Calu3 (cell line): ENCODE data around the gene LRRC4. TPM values are rescaled to one million over a fixed set of nuclear protein-coding genes. Genes with fewer than 3 reads are reported as not detected.

Source experiments
- BruUV-seq: library from RNA; stranded (reverse); fragments of 400-500 nt; replicated peaks from 2 replicates; lab custom pipeline; 2021; lab: Mats Ljungman, UMichigan
- CTCF ChIA-PET: fragments of 300-600 bp; sonication (Branson Sonifier 250); formaldehyde crosslinking; loops from one replicate; lab custom pipeline; 2022; ENCODE audit warnings: antibody characterized with exemption; lab: Charles Lee
- DNase-seq: peaks from one replicate; pipeline ENCODE4 v3.0.0; 2022
- H3K27ac Mint-ChIP-seq: one replicate; pipeline ENCODE4 v1.8.0; 2022; ENCODE audit warnings: mixed read lengths; ENCODE audit not compliant: unreplicated experiment
- H3K27me3 Mint-ChIP-seq: one replicate; pipeline ENCODE4 v1.8.0; 2022; ENCODE audit warnings: mixed read lengths; ENCODE audit not compliant: unreplicated experiment
- H3K36me3 Mint-ChIP-seq: one replicate; pipeline ENCODE4 v1.8.0; 2022; ENCODE audit warnings: mild to moderate bottlenecking, moderate library complexity, mixed read lengths; ENCODE audit not compliant: insufficient read depth, unreplicated experiment
- H3K4me1 Mint-ChIP-seq: one replicate; pipeline ENCODE4 v1.8.0; 2022; ENCODE audit warnings: mild to moderate bottlenecking, low read depth, mixed read lengths; ENCODE audit not compliant: unreplicated experiment
- H3K4me3 Mint-ChIP-seq: one replicate; pipeline ENCODE4 v1.8.0; 2022; ENCODE audit warnings: mild to moderate bottlenecking, low read depth, moderate library complexity, mixed read lengths; ENCODE audit not compliant: unreplicated experiment
- H3K9me3 Mint-ChIP-seq: one replicate; pipeline ENCODE4 v1.8.0; 2022; ENCODE audit warnings: low read depth, mixed read lengths; ENCODE audit not compliant: unreplicated experiment
- intact Hi-C: fragments of 100-400 bp; cut with micrococcal nuclease; formaldehyde crosslinking; loops from one replicate; pipeline ENCODE4 v1.10.0; 2022; ENCODE audit not compliant: unreplicated experiment
- total RNA-seq: library from RNA; stranded (reverse); gene quantifications from 2 replicates; pipeline ENCODE4 v1.2.3, GENCODE V29; 2022
- TF ChIP-seq, protein P1 (sequence below): fragments of 200-600 bp; IDR thresholded peaks from one replicate; pipeline ENCODE4 v1.8.0; 2022; ENCODE audit warnings: antibody characterized with exemption; ENCODE audit not compliant: unreplicated experiment

LRRC4 gene
- total RNA-seq, 1 experiment from 2014 or later: not detected

DNA sequence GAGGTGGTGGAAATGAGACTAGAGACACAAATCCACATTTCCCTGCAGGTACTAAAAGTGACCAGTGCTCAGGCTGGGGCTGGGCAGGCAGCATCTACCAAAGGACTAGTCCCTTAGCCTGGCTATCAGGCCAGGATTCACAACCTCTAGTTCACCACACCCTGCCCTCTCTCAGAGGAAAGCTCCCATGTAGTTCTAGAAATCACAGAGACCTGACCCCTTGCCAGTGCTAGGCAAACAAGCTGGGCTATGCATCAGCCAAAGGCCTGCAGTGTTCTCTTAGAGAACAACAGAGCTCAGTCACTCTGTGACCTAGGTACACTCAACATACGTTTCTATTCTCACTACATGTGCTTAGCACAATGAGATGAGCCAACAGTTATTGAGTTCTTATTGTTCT, 26.7 kb upstream of the LRRC4 start:
- Mint-ChIP-seq H3K9me3 (no peaks in the 10 kb centered on the region), H3K27ac (no peak overlapping the region), H3K4me1 (peaks cover 4% of the 10 kb centered on the region), H3K36me3 (no peaks in the 10 kb centered on the region), H3K27me3 (no peaks in the 10 kb centered on the region), H3K4me3 (no peak overlapping the region)
- DNase-seq: no peak
- intact Hi-C loops: no loop called here
- BruUV-seq: no TSS peak
- TF ChIP-seq, protein P1, sequence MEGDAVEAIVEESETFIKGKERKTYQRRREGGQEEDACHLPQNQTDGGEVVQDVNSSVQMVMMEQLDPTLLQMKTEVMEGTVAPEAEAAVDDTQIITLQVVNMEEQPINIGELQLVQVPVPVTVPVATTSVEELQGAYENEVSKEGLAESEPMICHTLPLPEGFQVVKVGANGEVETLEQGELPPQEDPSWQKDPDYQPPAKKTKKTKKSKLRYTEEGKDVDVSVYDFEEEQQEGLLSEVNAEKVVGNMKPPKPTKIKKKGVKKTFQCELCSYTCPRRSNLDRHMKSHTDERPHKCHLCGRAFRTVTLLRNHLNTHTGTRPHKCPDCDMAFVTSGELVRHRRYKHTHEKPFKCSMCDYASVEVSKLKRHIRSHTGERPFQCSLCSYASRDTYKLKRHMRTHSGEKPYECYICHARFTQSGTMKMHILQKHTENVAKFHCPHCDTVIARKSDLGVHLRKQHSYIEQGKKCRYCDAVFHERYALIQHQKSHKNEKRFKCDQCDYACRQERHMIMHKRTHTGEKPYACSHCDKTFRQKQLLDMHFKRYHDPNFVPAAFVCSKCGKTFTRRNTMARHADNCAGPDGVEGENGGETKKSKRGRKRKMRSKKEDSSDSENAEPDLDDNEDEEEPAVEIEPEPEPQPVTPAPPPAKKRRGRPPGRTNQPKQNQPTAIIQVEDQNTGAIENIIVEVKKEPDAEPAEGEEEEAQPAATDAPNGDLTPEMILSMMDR: no peak
- CTCF ChIA-PET: no interaction called here

DNA sequence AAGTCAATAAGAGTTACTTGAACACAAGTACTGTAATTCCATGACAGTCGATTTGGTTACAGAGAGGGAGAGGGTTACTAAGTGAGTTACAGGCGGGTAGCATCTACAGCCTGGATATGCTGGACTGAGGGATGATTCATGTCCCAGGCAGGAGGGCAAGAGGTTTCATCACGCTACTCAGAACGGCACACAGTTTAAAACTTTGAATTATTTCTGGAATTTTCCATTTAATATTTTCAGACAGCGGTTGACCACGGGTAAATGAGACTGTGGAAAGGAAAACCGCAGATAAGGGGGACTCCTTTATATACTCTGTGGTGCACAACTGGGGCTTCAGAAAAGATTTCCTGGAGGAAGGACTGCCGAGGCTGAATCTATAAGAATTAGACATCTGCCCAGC, 25.7 kb upstream of the LRRC4 start:
- TF ChIP-seq, protein P1: no peak
- no peaks in the 10 kb centered on the region for H3K27me3 Mint-ChIP-seq
- no peak overlapping the region for H3K4me3 Mint-ChIP-seq
- no peak for DNase-seq
- H3K27ac Mint-ChIP-seq: no peak overlapping the region
- CTCF ChIA-PET: no interaction called here
- H3K4me1 Mint-ChIP-seq: peaks cover 10% of the 10 kb centered on the region
- intact Hi-C loops: no loop called here
- no TSS peak for BruUV-seq
- H3K36me3 Mint-ChIP-seq: no peaks in the 10 kb centered on the region
- H3K9me3 Mint-ChIP-seq: no peaks in the 10 kb centered on the region

DNA sequence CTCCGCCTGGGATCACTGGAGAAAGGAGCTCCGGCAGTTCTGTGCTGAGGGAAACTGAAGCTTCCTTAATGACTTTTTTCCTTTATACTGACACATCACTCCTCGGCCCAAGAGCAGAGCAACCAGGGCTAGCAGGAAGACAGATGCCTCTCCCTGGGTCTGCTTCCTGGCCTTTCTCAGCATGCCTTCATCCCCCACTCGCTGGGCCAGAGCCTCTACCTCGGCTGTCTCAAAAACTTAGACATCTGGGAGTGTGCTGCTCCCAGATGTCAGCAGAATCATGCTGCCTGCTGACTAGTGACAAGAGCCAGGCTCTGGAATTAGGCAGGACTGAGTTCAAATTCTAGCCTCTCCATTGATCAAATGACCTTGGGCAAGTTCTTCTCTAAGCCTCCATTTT, 24.4 kb upstream of the LRRC4 start:
- H3K36me3 Mint-ChIP-seq: no peaks in the 10 kb centered on the region
- intact Hi-C loops: no loop called here
- CTCF ChIA-PET: interaction anchor here (0.7 kb wide), 1 partner anchor 29 kb away, joined by 3 read pairs; no protein-coding TSS in a partner anchor
- no peaks in the 10 kb centered on the region for H3K27me3 Mint-ChIP-seq
- DNase-seq: no peak
- H3K4me3 Mint-ChIP-seq: no peak overlapping the region
- no TSS peak for BruUV-seq
- H3K27ac Mint-ChIP-seq: no peak overlapping the region
- H3K4me1 Mint-ChIP-seq: peaks cover 10% of the 10 kb centered on the region
- H3K9me3 Mint-ChIP-seq: no peaks in the 10 kb centered on the region
- TF ChIP-seq, protein P1: no peak

DNA sequence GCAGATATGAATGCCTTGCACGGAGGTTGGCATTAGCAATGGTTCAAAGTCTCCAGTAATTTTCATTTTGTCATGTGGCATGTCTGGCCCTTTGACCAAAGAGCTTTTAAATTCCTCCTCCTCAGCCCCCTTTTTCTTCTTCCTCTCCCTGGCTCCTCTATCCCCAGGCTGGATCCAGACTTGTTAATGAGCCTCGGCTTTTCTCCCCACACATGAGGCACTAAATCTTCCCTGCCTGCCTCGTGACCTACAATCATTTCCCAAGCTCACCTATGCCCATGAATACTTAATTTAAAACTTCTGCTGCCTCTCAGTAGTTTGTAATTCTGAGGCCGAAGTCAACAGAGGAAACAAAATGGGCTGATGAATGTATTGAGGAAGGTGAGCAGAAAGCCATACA, 23.3 kb upstream of the LRRC4 start:
- intact Hi-C loops: no loop called here
- Mint-ChIP-seq H3K36me3 (no peaks in the 10 kb centered on the region), H3K4me1 (peaks cover 10% of the 10 kb centered on the region)

More for the DNA sequence above, 23.3 kb upstream of the LRRC4 start:
- TF ChIP-seq, protein P1: no peak
- Mint-ChIP-seq H3K27ac (no peak overlapping the region), H3K27me3 (no peaks in the 10 kb centered on the region), H3K9me3 (no peaks in the 10 kb centered on the region), H3K4me3 (no peak overlapping the region)
- CTCF ChIA-PET: no interaction called here
- no TSS peak for BruUV-seq
- no peak for DNase-seq
